GM23248 (cell line): ENCODE results near the gene MROH2B. TPM values are rescaled to one million over a fixed set of nuclear protein-coding genes. Genes with fewer than 3 reads are reported as not detected.

ENCODE experiments used
- DNase-seq: peaks from one replicate; pipeline ENCODE4 v3.0.0-alpha.2; 2015
- H2AFZ ChIP-seq: fragments of 200-600 bp; sonication (generic); 2 replicates; pipeline ENCODE4 v1.6.1; 2016; ENCODE audit warnings: antibody characterized with exemption
- H3F3A ChIP-seq: fragments of 200-600 bp; sonication (generic); 2 replicates; pipeline ENCODE4 v1.6.1; 2016; ENCODE audit warnings: mild to moderate bottlenecking, antibody characterized with exemption, mixed run types; ENCODE audit not compliant: insufficient read depth
- H3K27ac ChIP-seq: fragments of 200-600 bp; sonication (generic); 2 replicates; pipeline ENCODE4 v1.5.1; 2016; ENCODE audit warnings: mild to moderate bottlenecking
- H3K27me3 ChIP-seq: fragments of 200-600 bp; sonication (generic); replicated peaks from 2 replicates; pipeline ENCODE4 v1.6.1; 2016; ENCODE audit warnings: mild to moderate bottlenecking; ENCODE audit not compliant: insufficient read depth
- H3K36me3 ChIP-seq: fragments of 200-600 bp; sonication (generic); 2 replicates; pipeline ENCODE4 v1.6.1; 2016; ENCODE audit warnings: low read depth, mild to moderate bottlenecking
- H3K4me1 ChIP-seq: fragments of 200-600 bp; sonication (generic); 2 replicates; pipeline ENCODE4 v1.6.1; 2016; ENCODE audit warnings: mild to moderate bottlenecking; ENCODE audit not compliant: insufficient read depth
- H3K4me2 ChIP-seq: fragments of 200-600 bp; sonication (generic); one replicate; pipeline ENCODE4 v1.6.1; 2016; ENCODE audit warnings: mild to moderate bottlenecking; ENCODE audit not compliant: unreplicated experiment
- H3K4me3 ChIP-seq: fragments of 200-600 bp; sonication (generic); 2 replicates; pipeline ENCODE4 v1.5.1; 2016; ENCODE audit warnings: mild to moderate bottlenecking
- H3K79me2 ChIP-seq: fragments of 200-600 bp; sonication (generic); 2 replicates; pipeline ENCODE4 v1.6.1; 2016; ENCODE audit warnings: mild to moderate bottlenecking; ENCODE audit not compliant: insufficient read depth
- H3K9ac ChIP-seq: fragments of 200-600 bp; sonication (generic); 2 replicates; pipeline ENCODE4 v1.6.1; 2016; ENCODE audit warnings: mild to moderate bottlenecking
- H3K9me2 ChIP-seq: fragments of 200-600 bp; sonication (generic); 2 replicates; pipeline ENCODE4 v1.6.1; 2016; ENCODE audit warnings: mixed run types, mild to moderate bottlenecking, moderate library complexity; ENCODE audit not compliant: insufficient read depth
- H3K9me3 ChIP-seq: fragments of 200-600 bp; sonication (generic); one replicate; pipeline ENCODE4 v1.6.1; 2017; ENCODE audit warnings: low read depth
- H4K20me1 ChIP-seq: fragments of 200-600 bp; sonication (generic); 2 replicates; pipeline ENCODE4 v1.6.0; 2016; ENCODE audit not compliant: insufficient read depth
- EZH2 ChIP-seq: fragments of 200-600 bp; sonication (generic); IDR thresholded peaks from 2 replicates; pipeline ENCODE4 v1.6.1; 2018; ENCODE audit warnings: antibody characterized with exemption, mild to moderate bottlenecking; ENCODE audit not compliant: insufficient read depth, poor library complexity, severe bottlenecking
- EZH2phosphoT487 ChIP-seq: fragments of 200-600 bp; sonication (generic); IDR thresholded peaks from 2 replicates; pipeline ENCODE4 v1.6.1; 2018; ENCODE audit warnings: antibody characterized with exemption, moderate library complexity, mild to moderate bottlenecking, low read depth; ENCODE audit not compliant: insufficient read depth
- WGBS, 2 experiments: methylation state at CpG; one replicate each; pipeline ENCODE4 v1.1.6; 2015 to 2017; ENCODE audit warnings: low lambda C conversion rate in 2 of 2, low coverage in 1 of 2; ENCODE audit errors: missing lambda C conversion rate in 2 of 2; 5-methylcytosine and 5-hydroxymethylcytosine counted together
- in situ Hi-C: fragments of 300-500 bp; cut with MboI; formaldehyde crosslinking; loops from 2 replicates; pipeline ENCODE4 v1.15.0; 2020
- polyA plus RNA-seq: library from polyadenylated mRNA; unstranded; fragments of >200 nt; fragmentation: Nextera tagmentation; extraction: Ambion mirVana; gene quantifications from 2 replicates; pipeline ENCODE4 v1.2.1, GENCODE V29; 2016
- total RNA-seq: library from RNA; depleted of rRNA; stranded (reverse); fragments of >200 nt; shearing (Covaris generic); gene quantifications from 2 replicates; pipeline ENCODE4 v1.2.3, GENCODE V29; 2014; rRNA removed

MROH2B gene
- total RNA-seq (not detected in 2 replicates), polyA plus RNA-seq (not detected in 2 replicates)

GRCh38 chr5:41071242-41071641, at the start of gene MROH2B:
TSS of gene MROH2B (minus strand) at chr5:41071342. CDS start at chr5:41070852, 490 bp downstream.
- H3K79me2 ChIP-seq = no peaks in the 10 kb centered on the region
- in situ Hi-C loops = no loop called here
- no peaks in the 10 kb centered on the region for H3K27me3 ChIP-seq
- no peaks in the 10 kb centered on the region for H3K4me1 ChIP-seq
- no peaks in the 10 kb centered on the region for H3K9me3 ChIP-seq
- WGBS, 2 experiments = 0 to 27% methylated on average over 1 of the region's 1 CpG
- H3K9me2 ChIP-seq = no peaks in the 10 kb centered on the region
- H3F3A ChIP-seq = no peaks in the 10 kb centered on the region
- no peak within 1 kb of the TSS for H2AFZ ChIP-seq
- DNase-seq = no peak
- no peak for TF ChIP-seq EZH2phosphoT487
- no peak for TF ChIP-seq EZH2
- H3K27ac ChIP-seq = no peak within 1 kb of the TSS
- no peak within 1 kb of the TSS for H3K4me2 ChIP-seq
- no peak within 1 kb of the TSS for H3K4me3 ChIP-seq
- H3K9ac ChIP-seq = no peak within 1 kb of the TSS
- no peaks in the 10 kb centered on the region for H3K36me3 ChIP-seq
- H4K20me1 ChIP-seq = no peaks in the 10 kb centered on the region

GRCh38 chr5:41120600-41120999, 49.5 kb upstream of the MROH2B start:
- no peak overlapping the region for H3K4me2 ChIP-seq
- H3K27me3 ChIP-seq = no peaks in the 10 kb centered on the region
- H3K9me3 ChIP-seq = no peaks in the 10 kb centered on the region
- H2AFZ ChIP-seq = no peak overlapping the region
- H3K4me1 ChIP-seq = peaks cover 10% of the 10 kb centered on the region
- H3K79me2 ChIP-seq = no peaks in the 10 kb centered on the region
- no peaks in the 10 kb centered on the region for H4K20me1 ChIP-seq
- no peaks in the 10 kb centered on the region; the same call in 1 of the 2 replicates for H3K9me2 ChIP-seq
- no peaks in the 10 kb centered on the region for H3K36me3 ChIP-seq
- no peak for DNase-seq
- no peak for TF ChIP-seq EZH2phosphoT487
- no peak for TF ChIP-seq EZH2
- WGBS, 2 experiments = 64 to 76% methylated on average over 8 of the region's 8 CpGs
- no peak overlapping the region for H3K27ac ChIP-seq
- H3K9ac ChIP-seq = no peak overlapping the region
- in situ Hi-C loops = no loop called here
- no peak overlapping the region for H3K4me3 ChIP-seq
- peaks cover 3% of the 10 kb centered on the region for H3F3A ChIP-seq

GRCh38 chr5:41118177-41118576, 47.0 kb upstream of the MROH2B start:
- 82 to 86% methylated on average over 3 of the region's 3 CpGs for WGBS, 2 experiments
- no peaks in the 10 kb centered on the region; the same call in 1 of the 2 replicates for H3K9me2 ChIP-seq
- H4K20me1 ChIP-seq = no peaks in the 10 kb centered on the region
- H3K9me3 ChIP-seq = no peaks in the 10 kb centered on the region
- no peaks in the 10 kb centered on the region for H3K36me3 ChIP-seq
- no peak overlapping the region for H3K9ac ChIP-seq
- peaks cover 28% of the 10 kb centered on the region for H3K4me1 ChIP-seq
- H3K4me2 ChIP-seq = no peak overlapping the region
- no peak for DNase-seq
- H3K27ac ChIP-seq = no peak overlapping the region
- in situ Hi-C loops = no loop called here
- peaks cover 5% of the 10 kb centered on the region for H3F3A ChIP-seq
- H3K27me3 ChIP-seq = no peaks in the 10 kb centered on the region
- no peak overlapping the region for H2AFZ ChIP-seq
- H3K79me2 ChIP-seq = no peaks in the 10 kb centered on the region
- H3K4me3 ChIP-seq = no peak overlapping the region
- no peak for TF ChIP-seq EZH2
- no peak for TF ChIP-seq EZH2phosphoT487

GRCh38 chr5:41115281-41115680, 44.1 kb upstream of the MROH2B start:
- peaks cover 10% of the 10 kb centered on the region for H3F3A ChIP-seq
- no peaks in the 10 kb centered on the region for H4K20me1 ChIP-seq
- no peaks in the 10 kb centered on the region for H3K27me3 ChIP-seq
- DNase-seq = peak; percentile 90
- H3K36me3 ChIP-seq = no peaks in the 10 kb centered on the region
- 0 to 6% methylated on average over 2 of the region's 2 CpGs for whole genome bisulfite sequencing, 2 experiments
- H3K9ac ChIP-seq = peak overlapping the region; percentile 62
- H3K9me3 ChIP-seq = no peaks in the 10 kb centered on the region
- no peaks in the 10 kb centered on the region; the same call in 1 of the 2 replicates for H3K9me2 ChIP-seq
- TF ChIP-seq EZH2 (no peak), EZH2phosphoT487 (no peak)
- H2AFZ ChIP-seq = peak overlapping the region; percentile 75
- peak overlapping the region; percentile 40 for H3K4me3 ChIP-seq
- peaks cover 38% of the 10 kb centered on the region for H3K4me1 ChIP-seq
- no peaks in the 10 kb centered on the region for H3K79me2 ChIP-seq
- peak overlapping the region; percentile 74 for H3K4me2 ChIP-seq
- peak overlapping the region; percentile 83 for H3K27ac ChIP-seq
- in situ Hi-C loops = no loop called here
